GM21717 (cell line): Measurements from ENCODE around the gene BDKRB1.

Source experiments
- ATAC-seq: cut with Tn5 transposase; IDR thresholded peaks from one replicate; pipeline ENCODE4 v1.9.1; 2021; ENCODE audit warnings: mild to moderate bottlenecking, moderate library complexity; ENCODE audit not compliant: unreplicated experiment

The BDKRB1 gene

GRCh38 chr14:96260341-96260821 is 4.4 kb downstream of the BDKRB1 start:
- ATAC-seq: no peak

- no peak for ATAC-seq
Observed at GRCh38 chr14:96261053-96261452, 5.0 kb downstream of the BDKRB1 start.

DNA sequence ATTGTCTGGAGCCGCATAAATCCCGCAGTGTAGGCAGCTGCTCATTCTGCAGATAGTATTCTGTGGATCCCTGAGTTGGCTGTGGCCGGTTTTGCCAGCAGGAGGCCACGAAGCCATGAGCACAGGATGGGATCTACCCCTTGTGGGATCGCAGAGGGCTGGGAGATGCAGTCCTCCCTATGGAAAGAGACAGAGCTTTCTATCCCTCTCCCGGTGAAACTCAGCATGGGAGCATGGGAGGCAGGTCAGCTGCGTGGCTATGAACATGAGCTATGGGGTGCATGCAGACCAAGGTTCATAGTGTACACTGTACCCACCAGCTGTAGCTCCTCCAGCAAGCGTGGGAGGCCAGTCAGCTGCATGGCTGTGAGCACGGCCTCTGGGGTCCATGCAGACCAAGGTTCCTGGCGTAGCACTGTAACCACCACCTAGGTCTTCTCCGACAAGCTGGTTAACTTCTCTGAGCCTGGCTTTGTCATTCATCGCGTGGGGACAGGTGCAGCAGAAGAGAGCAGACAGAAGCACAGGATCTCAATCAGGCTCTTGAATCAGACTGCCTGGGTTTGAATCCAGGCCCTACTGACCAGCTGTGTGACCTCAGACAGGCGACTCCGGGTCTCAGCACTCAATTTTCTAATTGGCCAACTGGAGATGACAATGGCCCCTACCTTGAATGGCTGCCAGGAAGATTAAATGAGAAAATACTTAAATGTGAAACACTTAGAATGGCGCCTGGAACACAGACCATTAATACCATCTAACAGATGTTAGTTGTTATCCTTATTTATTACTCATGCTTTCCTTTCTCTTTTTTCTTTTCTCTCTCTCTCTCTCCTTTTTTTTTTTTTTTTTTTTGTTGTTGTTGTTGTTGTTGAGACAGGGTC is 6.0 kb downstream of the BDKRB1 start:
- no peak for ATAC-seq

GRCh38 chr14:96263347-96264199 is 7.6 kb downstream of the BDKRB1 start:
- no peak for ATAC-seq

- no peak for ATAC-seq
Observed at GRCh38 chr14:96264200-96264553, 8.2 kb downstream of the BDKRB1 start.

- ATAC-seq: no peak
Observed at GRCh38 chr14:96264853-96265252, 8.8 kb downstream of the BDKRB1 start.

DNA sequence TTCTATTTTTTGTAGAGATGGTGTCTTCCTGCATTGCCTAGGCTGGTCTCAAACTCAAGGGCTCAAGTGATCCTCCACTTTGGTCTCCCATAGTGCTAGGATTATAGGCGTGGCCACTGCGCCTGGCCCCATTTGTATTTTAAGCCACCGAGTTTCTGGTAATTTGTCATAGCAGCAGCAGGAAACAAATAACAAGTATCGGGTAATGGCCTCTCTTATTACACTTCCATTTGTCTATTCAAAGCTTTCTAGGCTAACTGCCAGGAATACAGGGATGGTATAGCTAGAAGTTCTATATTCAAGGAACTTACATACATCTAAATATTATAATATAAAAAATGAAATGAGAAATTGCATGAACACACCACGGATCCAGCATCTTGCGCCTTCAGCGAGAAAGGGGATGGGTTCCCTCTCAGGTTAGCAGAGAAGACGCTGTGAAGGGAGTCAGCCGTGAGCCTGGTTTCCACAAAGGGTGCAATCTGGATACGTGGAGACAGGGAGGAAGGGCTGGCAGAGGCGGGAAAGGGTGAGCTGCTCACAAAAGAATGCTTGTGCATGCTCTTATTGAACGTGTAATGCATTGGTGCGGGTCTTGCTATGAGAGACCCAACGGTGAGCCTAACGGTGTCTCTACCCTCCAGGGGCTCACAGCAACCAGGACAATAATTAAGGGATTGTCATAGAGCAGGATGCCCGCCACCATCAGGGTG is 9.5 kb downstream of the BDKRB1 start:
- no peak for ATAC-seq

- no peak for ATAC-seq
Observed at GRCh38 chr14:96267336-96267735, 11.3 kb downstream of the BDKRB1 start.

DNA sequence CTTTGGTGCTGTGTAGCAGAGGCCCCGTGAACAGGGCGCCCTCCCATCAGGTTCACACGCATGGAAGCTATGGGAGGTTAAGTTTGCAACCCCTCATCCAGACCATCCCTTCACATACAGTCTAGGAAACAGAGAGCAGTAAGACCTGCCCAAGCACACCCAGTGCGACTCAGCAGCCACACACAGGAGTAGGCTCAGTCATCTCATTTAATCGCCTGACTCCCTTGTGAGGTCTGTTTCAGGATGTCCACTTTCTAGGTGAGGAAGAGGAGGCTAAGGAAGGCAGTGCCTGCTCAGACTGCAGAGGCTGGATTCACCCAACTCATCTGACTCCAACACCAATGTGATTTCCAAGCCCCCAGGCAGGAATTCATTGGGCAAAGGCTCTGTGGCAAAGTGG is 11.9 kb downstream of the BDKRB1 start:
- ATAC-seq: no peak

DNA sequence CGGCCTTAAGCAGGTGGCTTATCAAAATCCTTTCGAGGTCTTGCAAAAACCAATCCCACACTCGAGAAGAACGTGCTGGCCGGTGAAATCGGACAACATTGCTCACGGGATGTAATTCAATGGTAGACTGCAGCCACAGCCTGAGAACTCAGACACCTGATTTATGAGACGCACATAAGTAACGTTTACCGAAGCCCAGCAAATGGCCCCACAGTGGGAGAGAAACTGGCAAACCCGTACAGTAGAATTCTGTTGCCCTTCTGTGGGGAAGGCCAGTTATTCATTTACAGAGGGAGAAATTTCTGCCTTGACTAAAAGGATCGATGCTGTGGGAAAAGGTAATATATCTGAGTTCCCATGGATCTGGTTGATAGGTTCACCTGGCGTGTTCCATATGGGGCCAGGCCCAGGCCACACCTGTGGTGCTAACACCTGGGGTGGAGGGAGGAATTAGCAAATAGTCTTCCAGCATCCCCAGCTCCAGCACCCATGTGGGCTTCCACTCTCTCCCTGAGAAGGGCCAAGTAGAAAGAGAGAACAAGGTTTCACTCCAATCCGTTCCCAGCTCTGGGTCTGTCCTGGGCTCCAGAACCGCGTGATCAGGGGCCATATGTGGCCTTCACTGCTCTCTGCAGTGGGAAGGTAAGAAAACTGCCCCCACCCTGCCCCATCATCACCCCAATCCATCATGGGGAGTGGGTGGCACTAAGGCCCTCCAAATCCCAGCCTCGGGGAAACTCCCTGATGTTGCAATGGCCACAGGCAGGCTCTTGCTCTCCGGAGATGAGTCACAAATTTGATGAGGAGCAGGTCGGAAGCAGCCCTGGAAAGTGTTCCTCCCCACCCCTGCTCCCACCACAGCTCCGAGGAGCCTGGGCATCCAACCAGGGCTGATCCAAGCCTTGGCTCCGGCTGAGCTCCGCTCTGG is 12.7 kb downstream of the BDKRB1 start:
- no peak for ATAC-seq

GRCh38 chr14:96269359-96269710 is 13.3 kb downstream of the BDKRB1 start:
- no peak for ATAC-seq

DNA sequence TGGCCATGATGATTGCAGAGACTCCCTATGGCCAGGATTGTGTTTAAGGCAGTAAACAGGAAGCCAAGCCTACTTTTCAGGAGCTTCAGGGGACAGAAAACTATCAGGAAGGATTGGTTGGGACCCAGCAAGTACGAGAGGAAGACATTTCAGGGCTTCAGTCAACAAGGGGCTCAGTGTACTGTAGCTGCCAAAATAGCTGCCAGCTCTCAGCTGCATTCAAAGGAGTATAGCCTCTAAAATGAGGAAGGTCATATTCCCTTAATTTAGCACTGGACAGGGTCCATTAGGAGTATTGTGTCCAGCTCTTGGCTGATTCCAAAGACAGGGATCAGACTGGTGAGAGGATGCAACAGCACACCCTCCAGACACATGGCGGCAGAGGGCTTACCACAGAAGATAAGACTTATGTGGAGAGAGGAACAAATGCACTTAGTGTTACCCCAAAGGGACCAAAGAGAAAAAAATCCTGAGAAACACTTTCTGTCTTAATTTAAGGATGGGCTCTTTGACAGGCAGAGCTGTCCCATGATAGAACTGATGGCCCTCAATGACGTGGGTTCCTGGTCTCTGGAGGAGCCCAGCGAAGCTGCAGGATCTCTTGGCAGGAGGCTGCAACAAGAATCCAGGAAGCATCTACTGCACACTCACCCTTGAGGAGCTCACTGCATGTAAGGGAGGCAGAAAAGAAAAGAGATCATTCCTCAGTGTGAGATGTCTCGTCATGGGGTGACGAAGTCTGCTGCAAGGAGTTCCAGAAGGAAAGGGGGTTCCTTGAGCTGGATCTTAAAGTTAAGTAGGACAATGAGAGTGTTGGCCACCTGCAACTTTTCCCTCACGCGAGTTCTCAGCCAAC is 14.8 kb downstream of the BDKRB1 start:
- no peak for ATAC-seq

GRCh38 chr14:96271421-96271762 is 15.4 kb downstream of the BDKRB1 start:
- no peak for ATAC-seq

- no peak for ATAC-seq
Observed at GRCh38 chr14:96272777-96273473, 16.9 kb downstream of the BDKRB1 start.

DNA sequence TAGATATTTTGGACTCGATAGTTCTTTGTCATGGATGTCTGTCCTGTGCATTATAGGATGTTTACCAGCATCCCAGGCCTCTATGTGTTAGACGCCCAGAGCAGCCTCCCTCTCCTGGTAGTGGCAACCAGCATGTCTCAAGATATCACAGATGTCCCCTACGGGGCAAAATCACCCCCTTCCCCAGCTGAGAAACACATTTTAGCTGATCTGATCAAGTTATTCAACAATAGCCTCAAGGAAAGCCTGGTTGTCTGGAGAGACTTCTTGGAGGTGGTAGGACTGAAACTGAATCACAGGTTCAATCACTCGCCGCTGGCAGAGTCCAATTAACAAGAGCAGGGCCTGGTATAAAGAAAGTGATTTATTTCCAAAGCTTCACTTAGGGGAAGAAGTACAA is 17.6 kb downstream of the BDKRB1 start:
- no peak for ATAC-seq

- ATAC-seq: no peak
Observed at GRCh38 chr14:96274122-96274521, 18.1 kb downstream of the BDKRB1 start.

GRCh38 chr14:96274543-96274942 is 18.5 kb downstream of the BDKRB1 start:
- ATAC-seq: no peak

- ATAC-seq: no peak
Observed at GRCh38 chr14:96275177-96276112, 19.4 kb downstream of the BDKRB1 start.
